CD4-positive, CD25-positive, alpha-beta regulatory T cell (primary cell): Measurements from ENCODE around the gene KCNQ2. TPM values are rescaled to one million over a fixed set of nuclear protein-coding genes. Genes with fewer than 3 reads are reported as not detected.

Experiments used
- ATAC-seq, 2 donors: fragments of 150-1000 bp; cut with Tn5 transposase; one replicate each; pipeline ENCODE4 v1.10.0; 2021; ENCODE audit warnings: low read depth in 2 of 2, moderate number of reproducible peaks in 2 of 2, moderate library complexity in 1 of 2
- DNase-seq, 3 donors: peaks; one replicate each; pipeline versions ENCODE4 v3.0.0 to v3.0.0-alpha.2; 2012 to 2022; ENCODE audit warnings: mixed read lengths in 1 of 3
- H3K27ac ChIP-seq: one replicate; pipeline ENCODE4 v1.7.0; 2013; ENCODE audit warnings: mild to moderate bottlenecking, low read length; ENCODE audit not compliant: insufficient read depth, poor library complexity, severe bottlenecking
- H3K27me3 ChIP-seq: one replicate; pipeline ENCODE4 v1.7.0; 2013; ENCODE audit warnings: low read length; ENCODE audit not compliant: control insufficient read depth, insufficient read depth
- H3K36me3 ChIP-seq: one replicate; pipeline ENCODE4 v1.7.0; 2013; ENCODE audit warnings: mild to moderate bottlenecking, low read length, moderate library complexity; ENCODE audit not compliant: control insufficient read depth, insufficient read depth
- H3K4me1 ChIP-seq: 2 replicates; pipeline ENCODE4 v1.7.0; 2013; ENCODE audit warnings: mild to moderate bottlenecking, low read length; ENCODE audit not compliant: insufficient read depth, control insufficient read depth, poor library complexity, severe bottlenecking
- H3K4me3 ChIP-seq: one replicate; pipeline ENCODE4 v1.7.0; 2013; ENCODE audit warnings: low read depth, mild to moderate bottlenecking, low read length, moderate library complexity
- H3K9me3 ChIP-seq, 2 experiments: 1 replicate in 1 of 2; 2 replicates in 1 of 2; pipeline ENCODE4 v1.7.0; 2013; ENCODE audit warnings: low read length in 2 of 2, mild to moderate bottlenecking in 1 of 2, moderate library complexity in 1 of 2; ENCODE audit not compliant: control insufficient read depth in 2 of 2
- H3K27ac Mint-ChIP-seq, 3 donors: one replicate each; pipeline ENCODE4 v1.8.0; 2020 to 2022; ENCODE audit warnings: mild to moderate bottlenecking in 3 of 3, mixed read lengths in 3 of 3, moderate library complexity in 2 of 3
- H3K27me3 Mint-ChIP-seq: one replicate; pipeline ENCODE4 v1.8.0; 2022; ENCODE audit warnings: mild to moderate bottlenecking, mixed read lengths
- H3K36me3 Mint-ChIP-seq: one replicate; pipeline ENCODE4 v1.8.0; 2020; ENCODE audit warnings: mixed read lengths
- H3K4me1 Mint-ChIP-seq, 4 donors: one replicate each; pipeline ENCODE4 v1.8.0; 2020 to 2022; ENCODE audit warnings: mixed read lengths in 4 of 4, mild to moderate bottlenecking in 1 of 4
- H3K4me3 Mint-ChIP-seq, 4 donors: one replicate each; pipeline ENCODE4 v1.8.0; 2020 to 2022; ENCODE audit warnings: mild to moderate bottlenecking in 4 of 4, mixed read lengths in 4 of 4, moderate library complexity in 3 of 4
- H3K9me3 Mint-ChIP-seq, 7 donors: one replicate each; pipeline ENCODE4 v1.8.0; 2020 to 2022; ENCODE audit warnings: mixed read lengths in 7 of 7, mild to moderate bottlenecking in 3 of 7, moderate library complexity in 2 of 7
- polyA plus RNA-seq, 4 donors: library from polyadenylated mRNA; unstranded; fragments of 300-500 nt; fragmentation: Illumina TruSeq; gene quantifications; one replicate each; pipeline ENCODE4 v1.2.3, GENCODE V29; 2021
- total RNA-seq: library from RNA; stranded (reverse); gene quantifications from one replicate; pipeline ENCODE4 v1.2.3, GENCODE V29; 2022

Gene KCNQ2
- total and polyA plus RNA-seq, 5 donors from 2014 or later = 0.77 to 1.1 (median 0.89) TPM; not detected in 2

DNA sequence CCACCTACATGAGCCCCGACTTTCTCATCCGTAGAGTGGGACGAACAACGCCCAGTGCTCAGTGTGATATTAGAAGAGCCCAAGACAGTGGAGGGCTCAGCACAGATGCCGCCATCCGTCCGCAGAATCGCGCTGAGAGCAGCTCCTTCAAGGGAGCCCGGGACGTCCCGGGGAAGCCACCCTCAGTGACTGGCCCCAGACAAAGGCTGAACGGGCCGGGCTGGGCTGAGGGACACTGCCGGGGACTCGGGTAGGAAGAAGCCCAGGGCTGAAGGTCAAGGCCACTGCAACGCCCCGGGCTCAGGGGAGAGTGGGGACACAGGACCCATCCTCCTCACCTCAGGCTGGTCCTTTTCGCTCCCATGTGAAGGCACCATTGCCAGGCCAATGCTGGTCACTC lies 98.5 kb downstream of the KCNQ2 start:
- Mint-ChIP-seq H3K4me1 (no peaks in the 10 kb centered on the region), H3K27ac (no peak overlapping the region), H3K9me3 (peaks cover 0 to 3% (median 0%) of the 10 kb centered on the region in 7 donors), H3K36me3 (no peaks in the 10 kb centered on the region), H3K27me3 (peaks cover 5% of the 10 kb centered on the region), H3K4me3 (no peak overlapping the region)
- Histone ChIP-seq H3K36me3 (no peaks in the 10 kb centered on the region), H3K9me3 (no peaks in the 10 kb centered on the region), H3K4me1 (no peaks in the 10 kb centered on the region), H3K27ac (no peak overlapping the region), H3K4me3 (no peak overlapping the region), H3K27me3 (no peaks in the 10 kb centered on the region)
- DNase-seq (no peak), ATAC-seq (no peak)

DNA sequence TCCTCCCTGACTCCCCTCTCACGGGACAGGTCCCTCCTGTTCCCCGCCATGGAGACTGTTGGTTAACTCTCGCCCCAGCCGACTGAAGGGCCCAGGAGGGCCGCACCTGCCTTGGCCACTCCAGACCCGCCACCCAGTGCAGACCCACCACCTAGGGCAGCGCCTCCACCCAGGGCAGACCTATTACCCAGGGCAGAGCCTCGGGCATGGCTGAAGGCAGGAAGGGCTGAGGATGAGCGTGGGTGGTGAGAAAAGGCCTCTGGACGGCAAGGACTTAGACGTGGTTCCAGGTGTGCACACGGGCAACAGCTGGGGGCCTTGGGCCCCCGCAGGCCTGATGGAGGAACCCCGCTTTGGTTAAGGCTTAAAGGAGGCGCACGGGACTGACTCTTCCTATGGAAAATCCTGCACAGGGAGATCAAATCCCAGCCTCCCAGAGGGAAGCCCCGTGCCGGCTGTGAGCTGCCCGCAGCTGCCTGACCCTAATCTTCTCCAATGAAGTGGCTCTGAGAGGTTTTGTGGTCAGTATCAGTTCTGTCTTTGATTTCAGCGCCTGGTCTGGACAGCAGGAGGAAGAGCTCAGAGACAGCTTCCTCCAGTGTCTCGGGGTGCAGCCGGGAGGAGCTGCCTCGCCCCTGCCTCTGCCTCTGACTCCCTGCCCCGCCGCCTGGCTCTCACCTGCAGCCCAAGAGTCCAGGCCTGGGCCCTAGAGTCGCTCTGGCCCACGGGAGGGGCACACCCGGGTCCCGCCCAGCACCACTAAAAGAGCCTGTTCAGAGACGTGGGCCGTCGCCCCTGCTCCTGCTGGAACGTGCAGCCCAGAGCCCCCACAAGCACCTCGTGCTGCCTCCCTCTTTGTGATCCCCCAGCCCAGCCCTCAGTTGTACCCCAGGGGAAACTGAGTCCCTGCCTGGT lies 99.2 kb downstream of the KCNQ2 start:
- Mint-ChIP-seq H3K27me3 (peaks cover under 1% of the 10 kb centered on the region), H3K9me3 (no peaks in the 10 kb centered on the region), H3K36me3 (no peaks in the 10 kb centered on the region), H3K27ac (no peak overlapping the region), H3K4me3 (no peak overlapping the region), H3K4me1 (no peaks in the 10 kb centered on the region)
- DNase-seq (no peak), ATAC-seq (no peak)
- Histone ChIP-seq H3K4me1 (no peaks in the 10 kb centered on the region), H3K27ac (no peak overlapping the region), H3K9me3 (no peaks in the 10 kb centered on the region), H3K4me3 (no peak overlapping the region), H3K27me3 (no peaks in the 10 kb centered on the region), H3K36me3 (no peaks in the 10 kb centered on the region)

DNA sequence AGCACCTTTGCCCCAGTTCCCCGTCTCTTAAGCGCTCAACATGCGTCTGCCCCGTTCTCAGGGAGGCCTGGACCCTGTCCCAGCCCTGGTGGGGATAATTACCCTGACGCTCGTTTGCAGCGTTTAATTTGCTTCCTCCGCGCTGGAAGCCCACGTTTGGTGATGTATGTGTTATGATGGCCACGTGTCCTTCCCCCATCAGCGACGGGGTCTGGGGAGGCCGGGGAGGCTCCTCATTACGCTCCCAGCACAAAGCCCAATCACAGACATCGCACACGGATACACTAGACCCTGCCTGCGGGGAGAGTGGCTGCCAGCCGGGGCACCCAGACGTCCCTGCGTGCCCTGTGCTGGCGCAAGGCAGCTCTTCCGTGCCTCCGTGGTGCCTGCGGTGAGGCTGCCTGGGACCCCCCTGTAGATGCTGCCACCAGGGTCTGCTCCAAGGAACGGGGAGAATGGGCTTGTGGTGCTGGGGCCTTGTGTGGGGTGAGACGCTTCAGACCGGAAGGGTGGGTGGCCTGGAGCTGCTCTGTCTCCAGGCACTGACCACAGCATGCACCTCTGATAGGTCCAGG lies 101.1 kb downstream of the KCNQ2 start:
- no peak overlapping the region for H3K27ac Mint-ChIP-seq
- DNase-seq = no peak
- H3K36me3 ChIP-seq = no peaks in the 10 kb centered on the region
- H3K9me3 Mint-ChIP-seq = no peaks in the 10 kb centered on the region
- no peaks in the 10 kb centered on the region for H3K4me1 Mint-ChIP-seq
- no peaks in the 10 kb centered on the region for H3K4me1 ChIP-seq
- no peak for ATAC-seq
- no peaks in the 10 kb centered on the region for H3K9me3 ChIP-seq
- H3K27me3 Mint-ChIP-seq = no peaks in the 10 kb centered on the region
- H3K27me3 ChIP-seq = no peaks in the 10 kb centered on the region
- H3K27ac ChIP-seq = no peak overlapping the region
- no peak overlapping the region for H3K4me3 Mint-ChIP-seq
- H3K4me3 ChIP-seq = no peak overlapping the region
- H3K36me3 Mint-ChIP-seq = no peaks in the 10 kb centered on the region

GRCh38 chr20:63370618-63371187 lies 101.8 kb downstream of the KCNQ2 start:
- no peak overlapping the region for H3K27ac ChIP-seq
- no peaks in the 10 kb centered on the region for H3K36me3 ChIP-seq
- H3K4me3 Mint-ChIP-seq = no peak overlapping the region
- H3K27me3 ChIP-seq = no peaks in the 10 kb centered on the region
- H3K4me1 Mint-ChIP-seq = no peaks in the 10 kb centered on the region
- no peaks in the 10 kb centered on the region for H3K9me3 ChIP-seq
- DNase-seq (no peak), ATAC-seq (no peak)
- H3K27ac Mint-ChIP-seq = no peak overlapping the region
- no peak overlapping the region for H3K4me3 ChIP-seq
- H3K4me1 ChIP-seq = no peaks in the 10 kb centered on the region
- no peaks in the 10 kb centered on the region for H3K27me3 Mint-ChIP-seq
- H3K36me3 Mint-ChIP-seq = no peaks in the 10 kb centered on the region
- H3K9me3 Mint-ChIP-seq = no peaks in the 10 kb centered on the region

GRCh38 chr20:63369724-63370617 lies 102.5 kb downstream of the KCNQ2 start:
- no peaks in the 10 kb centered on the region for H3K4me1 ChIP-seq
- H3K9me3 ChIP-seq = no peaks in the 10 kb centered on the region
- Mint-ChIP-seq H3K9me3 (no peaks in the 10 kb centered on the region), H3K27ac (no peak overlapping the region), H3K4me3 (no peak overlapping the region), H3K4me1 (no peaks in the 10 kb centered on the region), H3K27me3 (no peaks in the 10 kb centered on the region), H3K36me3 (no peaks in the 10 kb centered on the region)
- no peaks in the 10 kb centered on the region for H3K27me3 ChIP-seq
- DNase-seq (no peak), ATAC-seq (no peak)
- no peak overlapping the region for H3K27ac ChIP-seq
- H3K36me3 ChIP-seq = no peaks in the 10 kb centered on the region
- H3K4me3 ChIP-seq = no peak overlapping the region

DNA sequence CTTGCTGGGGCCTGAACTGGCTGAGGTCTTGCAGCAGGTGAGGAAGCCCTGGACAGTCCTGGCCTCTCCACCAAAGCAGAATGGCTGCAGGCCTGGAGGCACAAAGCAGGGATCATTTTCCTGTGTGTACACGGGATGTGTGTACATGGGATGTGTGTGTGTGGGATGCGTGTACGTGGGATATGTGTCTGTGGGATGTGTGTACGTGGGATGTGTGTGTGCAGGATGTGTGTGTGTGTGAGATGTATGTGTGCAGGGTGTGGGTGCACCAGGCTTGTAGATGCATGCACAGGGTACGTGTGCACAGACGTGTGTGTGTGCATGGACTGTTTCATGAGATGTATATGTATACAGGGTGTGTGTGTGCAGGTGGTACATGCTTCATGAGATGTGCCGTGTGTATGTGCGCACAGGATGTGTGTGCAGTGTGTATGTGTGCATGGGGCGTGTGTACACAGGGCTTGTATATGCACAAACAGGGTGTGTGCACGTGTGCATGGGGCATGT lies 103.4 kb downstream of the KCNQ2 start:
- H3K27ac Mint-ChIP-seq = no peak overlapping the region
- no peaks in the 10 kb centered on the region for H3K9me3 ChIP-seq
- no peaks in the 10 kb centered on the region for H3K9me3 Mint-ChIP-seq
- H3K4me3 ChIP-seq = no peak overlapping the region
- H3K27me3 ChIP-seq = no peaks in the 10 kb centered on the region
- no peaks in the 10 kb centered on the region for H3K4me1 ChIP-seq
- DNase-seq (no peak), ATAC-seq (peak in 1 of 2 donors; percentile 34)
- no peak overlapping the region for H3K27ac ChIP-seq
- no peaks in the 10 kb centered on the region for H3K4me1 Mint-ChIP-seq
- no peaks in the 10 kb centered on the region for H3K36me3 Mint-ChIP-seq
- H3K27me3 Mint-ChIP-seq = no peaks in the 10 kb centered on the region
- H3K36me3 ChIP-seq = no peaks in the 10 kb centered on the region
- no peak overlapping the region for H3K4me3 Mint-ChIP-seq

GRCh38 chr20:63368151-63368550 lies 104.3 kb downstream of the KCNQ2 start:
- H3K4me3 Mint-ChIP-seq = no peak overlapping the region
- no peak for ATAC-seq
- no peaks in the 10 kb centered on the region for H3K27me3 Mint-ChIP-seq
- H3K36me3 Mint-ChIP-seq = no peaks in the 10 kb centered on the region
- H3K9me3 Mint-ChIP-seq = no peaks in the 10 kb centered on the region
- H3K36me3 ChIP-seq = no peaks in the 10 kb centered on the region
- no peaks in the 10 kb centered on the region for H3K9me3 ChIP-seq
- H3K27ac Mint-ChIP-seq = no peak overlapping the region
- H3K27ac ChIP-seq = no peak overlapping the region
- H3K27me3 ChIP-seq = no peaks in the 10 kb centered on the region
- no peak for DNase-seq
- no peak overlapping the region for H3K4me3 ChIP-seq
- no peaks in the 10 kb centered on the region for H3K4me1 ChIP-seq
- no peaks in the 10 kb centered on the region for H3K4me1 Mint-ChIP-seq
